GM18909 (cell line): ENCODE data around the gene CSTPP1.
"Not testable (repeated sequence)": the region's sequence is repeated elsewhere in the genome, so short reads cannot be mapped to it uniquely, and the experiment has no call there.

Experiments
- ATAC-seq: cut with Tn5 transposase; IDR thresholded peaks from one replicate; pipeline ENCODE4 v1.9.1; 2021; ENCODE audit warnings: mild to moderate bottlenecking; ENCODE audit not compliant: unreplicated experiment, poor library complexity

Gene CSTPP1

GRCh38 chr11:46949297-46949696, 12.7 kb downstream of the CSTPP1 start:
- ATAC-seq, result no peak

DNA sequence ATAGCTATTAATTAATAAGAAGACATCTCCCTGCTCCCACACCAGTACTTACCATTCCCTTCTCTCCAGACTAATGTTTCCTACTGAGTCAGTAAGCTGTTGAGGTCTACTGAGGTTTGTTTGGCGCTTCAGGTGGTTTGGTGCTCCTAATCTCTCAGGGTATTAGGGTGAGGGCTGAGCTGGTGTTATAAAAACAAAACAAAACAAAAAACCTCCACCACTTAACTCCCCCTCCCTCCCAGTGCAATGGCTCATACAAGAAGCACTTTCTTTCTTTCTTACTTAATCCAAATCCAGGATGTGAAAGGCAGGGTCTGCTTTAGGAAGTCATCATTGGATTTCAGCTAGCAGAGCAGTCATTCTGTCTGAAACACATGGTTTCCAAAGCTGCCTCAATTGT, 15.3 kb downstream of the CSTPP1 start:
- ATAC-seq, result no peak

- ATAC-seq, result no peak
Measured at GRCh38 chr11:46952553-46952952, 16.0 kb downstream of the CSTPP1 start.

DNA sequence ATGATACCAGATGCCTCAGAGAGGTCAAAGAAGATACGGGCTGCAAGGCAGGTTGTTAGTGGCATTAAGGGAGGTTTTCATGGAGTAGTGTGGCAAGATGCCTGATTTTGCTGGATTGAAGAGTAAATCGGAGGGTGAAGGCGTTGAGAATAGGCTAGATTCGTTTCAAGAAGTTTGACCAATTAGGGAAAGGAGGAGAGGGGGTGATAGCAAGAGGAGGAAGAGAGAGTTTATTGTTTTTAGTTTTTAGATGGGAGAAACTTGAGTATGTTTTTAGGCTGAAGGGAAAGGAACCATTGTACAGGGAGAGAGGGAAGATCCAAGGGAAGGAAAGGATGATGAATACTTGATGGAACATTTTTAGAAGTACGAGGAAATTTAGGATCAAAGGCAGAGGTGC, 16.5 kb downstream of the CSTPP1 start:
- ATAC-seq, result no peak

DNA sequence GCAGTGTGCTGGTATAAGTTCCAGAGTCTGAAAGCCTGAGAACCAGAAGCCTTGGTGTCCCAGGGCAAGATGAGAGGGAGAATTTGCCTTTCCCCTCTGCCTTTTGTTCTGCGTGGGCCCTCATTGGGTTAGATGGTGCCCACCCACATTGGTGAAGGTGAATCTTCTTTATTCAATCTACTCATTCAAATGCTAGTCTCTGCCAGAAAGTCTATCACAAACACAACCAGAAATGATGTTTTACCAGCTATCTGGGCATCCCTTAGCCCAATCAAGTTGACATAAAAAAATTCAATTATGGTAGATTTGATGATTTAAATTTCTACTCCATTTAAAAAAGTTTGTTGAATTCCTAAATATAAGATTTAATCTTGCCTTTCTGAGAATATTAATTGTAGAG, 22.2 kb downstream of the CSTPP1 start:
- no peak for ATAC-seq

- no peak for ATAC-seq
Measured at GRCh38 chr11:46961041-46961440, 24.5 kb downstream of the CSTPP1 start.

DNA sequence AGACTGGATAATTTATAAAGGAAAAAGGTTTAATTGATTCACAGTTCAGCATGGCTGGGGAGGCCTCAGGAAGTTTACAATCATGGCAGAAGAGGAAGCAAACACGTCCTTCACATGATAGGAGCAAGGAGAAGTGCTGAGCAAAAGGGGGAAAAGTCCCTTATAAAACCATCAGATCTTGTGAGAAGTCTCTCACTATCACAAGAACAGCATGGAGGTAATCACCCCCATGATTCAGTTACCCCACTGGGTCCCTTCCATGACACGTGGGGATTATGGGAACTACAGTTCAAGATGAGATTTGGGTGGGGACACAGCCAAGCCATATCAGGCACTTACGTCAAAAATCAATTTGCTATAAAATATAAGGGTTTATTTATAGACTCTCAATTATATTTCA, 25.3 kb downstream of the CSTPP1 start:
- ATAC-seq, result not testable (repeated sequence)

- no peak for ATAC-seq
Measured at GRCh38 chr11:46963844-46964243, 27.3 kb downstream of the CSTPP1 start.

- ATAC-seq, result no peak
Measured at GRCh38 chr11:46966773-46967172, 30.2 kb downstream of the CSTPP1 start.

DNA sequence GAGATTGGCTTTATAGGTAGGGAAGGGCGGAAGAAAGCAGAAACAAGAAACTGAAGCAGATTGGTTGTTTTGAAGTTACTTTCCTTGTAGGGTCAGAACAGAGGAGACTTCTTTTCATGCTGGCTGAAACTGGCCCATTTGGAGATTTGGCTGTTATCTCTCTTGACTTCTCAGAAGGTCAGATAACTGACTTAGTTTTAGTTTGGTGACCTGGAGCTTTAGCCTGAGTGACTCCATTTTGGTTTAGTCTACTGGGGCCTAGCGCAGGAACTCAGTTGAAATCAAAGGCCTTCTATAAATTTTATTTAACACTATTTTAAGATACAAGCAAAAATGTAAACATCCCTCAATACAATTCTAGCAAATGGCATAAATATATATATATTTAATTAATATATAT, 31.4 kb downstream of the CSTPP1 start:
- no peak for ATAC-seq

GRCh38 chr11:46969379-46969778, 32.8 kb downstream of the CSTPP1 start:
- no peak for ATAC-seq

- ATAC-seq, result no peak
Measured at GRCh38 chr11:46970913-46971625, 34.5 kb downstream of the CSTPP1 start.

DNA sequence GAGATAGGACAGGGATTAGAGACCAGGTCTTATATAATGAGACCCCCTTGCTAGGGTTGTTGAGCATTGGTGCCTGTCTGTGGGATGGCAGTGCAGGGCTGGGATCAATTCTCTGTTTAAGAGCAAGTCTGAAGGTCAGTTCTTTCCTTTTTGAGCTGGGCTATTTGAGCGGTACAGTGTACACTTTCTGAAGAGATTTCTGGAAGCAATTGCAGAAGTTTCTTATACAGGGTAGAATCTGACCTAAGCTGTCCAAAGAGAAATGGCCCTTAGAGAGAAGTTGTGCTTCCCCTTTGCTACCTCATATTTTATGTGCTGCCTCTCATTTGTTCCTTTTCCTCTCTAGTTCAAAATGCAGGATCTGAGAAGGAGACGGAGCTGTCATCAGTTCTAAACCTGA, 35.8 kb downstream of the CSTPP1 start:
- ATAC-seq, result no peak

GRCh38 chr11:46972821-46973220, 36.3 kb downstream of the CSTPP1 start:
- ATAC-seq, result no peak

DNA sequence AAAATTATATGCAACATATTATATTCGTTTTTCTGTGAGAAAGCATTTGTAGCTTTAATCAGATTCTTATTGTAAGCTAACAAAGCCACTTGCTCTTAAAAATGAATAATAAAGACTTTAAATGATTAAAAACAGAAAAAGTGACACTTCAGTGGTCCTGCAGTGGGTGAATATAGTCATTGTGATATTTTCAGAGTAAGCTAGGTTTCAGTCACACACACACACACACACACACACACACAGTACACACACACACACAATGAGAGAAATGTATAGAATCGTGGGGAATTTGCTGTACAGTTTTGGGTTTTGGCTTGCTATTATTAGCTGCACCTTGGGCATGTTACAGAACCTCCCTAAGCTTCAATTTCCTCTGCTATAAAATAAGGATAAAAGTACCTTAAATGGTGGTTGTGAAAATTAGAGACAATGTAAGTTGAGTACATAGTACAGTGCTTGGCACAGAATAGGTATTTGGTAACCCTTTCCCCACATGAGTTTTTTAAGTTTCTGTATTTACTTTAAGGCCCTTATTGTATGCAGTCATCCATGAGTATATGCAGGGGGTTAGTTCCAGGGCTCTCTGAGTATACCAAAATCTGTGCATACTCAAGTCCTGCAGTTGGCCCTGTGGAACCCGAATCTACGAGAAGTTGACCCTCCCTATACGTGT, 39.8 kb downstream of the CSTPP1 start:
- no peak for ATAC-seq

GRCh38 chr11:46977038-46977813, 40.7 kb downstream of the CSTPP1 start:
- ATAC-seq, result no peak

DNA sequence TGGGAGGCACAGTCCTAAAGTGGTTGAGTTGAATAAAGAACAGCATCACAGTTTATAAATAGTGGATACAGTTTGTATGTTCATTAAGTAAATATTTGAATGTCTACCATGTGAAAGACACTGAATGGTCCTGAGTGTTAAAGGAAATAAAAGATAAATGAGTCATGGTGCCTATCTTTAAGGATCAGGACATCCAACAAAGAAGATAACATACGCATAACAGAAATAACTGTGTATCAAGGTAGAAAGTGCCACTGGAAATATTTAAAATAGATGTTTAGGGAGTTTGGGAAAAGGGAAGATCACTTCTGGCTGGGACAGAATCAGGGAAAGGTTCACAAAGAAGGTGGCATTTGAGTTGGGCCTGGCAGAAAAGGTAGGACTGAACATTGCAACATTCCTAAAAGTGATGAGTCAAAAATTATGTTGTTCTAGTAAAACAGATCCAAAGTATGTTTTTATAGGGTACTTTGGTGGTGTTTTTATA, 41.5 kb downstream of the CSTPP1 start:
- no peak for ATAC-seq

DNA sequence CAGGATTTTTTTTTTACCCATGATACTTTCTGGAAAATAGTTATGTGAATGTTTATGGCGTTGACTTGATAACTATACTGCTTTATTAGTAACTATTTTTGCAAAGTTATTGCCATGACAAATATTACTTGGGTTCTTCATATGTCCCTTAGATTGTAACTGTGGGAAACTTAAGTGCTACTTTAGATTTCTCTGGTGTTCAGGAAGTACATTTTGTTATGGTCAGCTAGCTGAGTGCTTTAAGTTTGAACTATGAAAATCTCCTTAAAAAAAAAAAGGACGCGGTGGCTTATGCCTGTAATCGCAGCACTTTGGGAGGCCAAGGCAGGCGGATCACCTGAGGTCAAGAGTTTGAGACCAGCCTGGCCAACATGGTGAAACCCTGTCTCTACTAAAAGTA, 42.8 kb downstream of the CSTPP1 start:
- no peak for ATAC-seq

- ATAC-seq, result no peak
Measured at GRCh38 chr11:46981436-46981835, 44.9 kb downstream of the CSTPP1 start.

GRCh38 chr11:46982797-46983452, 46.4 kb downstream of the CSTPP1 start:
- no peak for ATAC-seq

DNA sequence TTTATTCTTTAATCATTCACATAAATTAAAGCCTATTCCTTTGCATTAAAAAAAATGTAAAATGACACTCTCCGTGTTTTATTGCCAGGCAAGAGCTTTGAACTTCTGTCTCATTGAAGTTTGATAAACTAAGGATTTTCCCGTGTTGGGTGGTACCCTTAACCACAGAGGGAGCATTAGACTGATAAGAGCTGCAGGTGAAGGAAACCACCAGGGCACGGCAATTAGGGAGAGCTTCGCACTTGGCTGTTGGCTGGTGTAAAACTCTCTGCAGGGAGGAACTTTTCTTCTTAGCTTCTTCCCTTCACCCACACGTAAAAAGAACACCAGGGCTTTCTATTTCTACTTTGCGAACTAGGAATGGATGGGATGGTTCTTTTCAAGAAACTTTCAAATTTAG, 47.0 kb downstream of the CSTPP1 start:
- ATAC-seq, result no peak
